SU-DHL-6 (cell line): ENCODE measurements around the gene ICAM4.
A peak's percentile ranks its signal among the peaks of the same experiment; 100 is the strongest.

Source experiments
- H2AFZ ChIP-seq: fragments of 200-600 bp; sonication (generic); 2 replicates; pipeline ENCODE4 v1.6.1; 2014; ENCODE audit warnings: low read depth, mild to moderate bottlenecking, moderate library complexity, mixed read lengths, antibody characterized with exemption, low read length; ENCODE audit not compliant: severe bottlenecking
- H3F3A ChIP-seq: fragments of 200-600 bp; shearing (Covaris generic); 2 replicates; pipeline ENCODE4 v1.6.0; 2016; ENCODE audit warnings: antibody characterized with exemption, mild to moderate bottlenecking; ENCODE audit not compliant: insufficient read depth
- H3K27ac ChIP-seq: fragments of 200-600 bp; sonication (generic); 2 replicates; pipeline ENCODE4 v1.5.1; 2016; ENCODE audit warnings: low read depth, mild to moderate bottlenecking, low read length, moderate library complexity, mixed read lengths
- H3K27me3 ChIP-seq: fragments of 200-600 bp; sonication (generic), shearing (Covaris generic); 2 replicates; pipeline ENCODE4 v1.6.0; 2014; ENCODE audit warnings: mild to moderate bottlenecking, low read length
- H3K36me3 ChIP-seq: fragments of 200-600 bp; sonication (generic); 2 replicates; pipeline ENCODE4 v1.6.1; 2014; ENCODE audit warnings: mild to moderate bottlenecking, low read length, mixed read lengths
- H3K4me2 ChIP-seq: fragments of 300-600, 200-600 bp; shearing (Covaris generic), sonication (generic); 2 replicates; pipeline ENCODE4 v1.6.0; 2014; ENCODE audit warnings: low read length, low read depth, mild to moderate bottlenecking; ENCODE audit not compliant: poor library complexity, severe bottlenecking
- H3K4me3 ChIP-seq: fragments of 200-600 bp; sonication (generic); 2 replicates; pipeline ENCODE4 v1.5.1; 2014; ENCODE audit warnings: antibody characterized with exemption, low read length, mild to moderate bottlenecking, mixed read lengths; ENCODE audit not compliant: insufficient read depth, poor library complexity, severe bottlenecking
- H3K79me2 ChIP-seq: fragments of 200-600 bp; sonication (generic); 2 replicates; pipeline ENCODE4 v1.6.1; 2014; ENCODE audit warnings: mild to moderate bottlenecking, low read length, moderate library complexity; ENCODE audit not compliant: insufficient read depth
- H3K9ac ChIP-seq: fragments of 200-600 bp; sonication (generic); 2 replicates; pipeline ENCODE4 v1.7.0; 2014; ENCODE audit warnings: mild to moderate bottlenecking, low read length
- H3K9me2 ChIP-seq: fragments of 200-600 bp; sonication (generic); replicated peaks from 2 replicates; pipeline ENCODE4 v1.6.1; 2014; ENCODE audit warnings: low read length; ENCODE audit not compliant: insufficient read depth
- H3K9me3 ChIP-seq: fragments of 200-600 bp; sonication (generic); 2 replicates; pipeline ENCODE4 v1.6.1; 2014; ENCODE audit warnings: low read length, mixed read lengths; ENCODE audit not compliant: insufficient read depth
- H4K20me1 ChIP-seq: fragments of 200-600 bp; sonication (generic); 2 replicates; pipeline ENCODE4 v1.6.1; 2014; ENCODE audit warnings: low read depth, mild to moderate bottlenecking, antibody characterized with exemption, low read length, moderate library complexity, mixed read lengths
- CTCF ChIP-seq: fragments of 200-600 bp; sonication (generic); IDR thresholded peaks from one replicate; pipeline ENCODE4 v1.5.1; 2017; ENCODE audit warnings: antibody characterized with exemption, mild to moderate bottlenecking, low read length, moderate library complexity; ENCODE audit not compliant: insufficient read depth, poor library complexity, severe bottlenecking
- EZH2phosphoT487 ChIP-seq: fragments of 200-600 bp; sonication (generic), shearing (Covaris generic); conservative IDR thresholded peaks from 2 replicates; pipeline ENCODE4 v1.6.1; 2018; ENCODE audit warnings: mild to moderate bottlenecking, antibody characterized with exemption, low read length, moderate library complexity, mixed read lengths

Gene ICAM4

DNA sequence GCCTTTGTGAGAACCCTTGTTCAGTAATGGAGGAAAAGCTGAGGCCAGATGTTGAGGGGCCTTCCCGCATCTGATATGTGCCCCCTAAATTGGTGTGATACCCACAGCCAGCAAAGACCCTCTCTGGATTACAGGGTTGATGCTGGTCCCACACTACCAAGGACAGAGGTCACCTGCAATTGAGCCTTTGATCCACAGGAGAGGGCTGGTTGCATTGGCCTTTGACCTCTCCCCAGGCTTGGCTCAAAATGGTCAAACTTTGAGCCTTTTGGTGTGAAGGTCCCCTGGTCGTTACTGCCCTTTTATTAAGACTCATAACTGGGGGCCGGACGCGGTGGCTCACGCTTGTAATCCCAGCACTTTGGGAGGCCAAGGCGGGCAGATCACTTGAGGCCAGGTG lies 43.1 kb upstream of the ICAM4 start:
- no peak for TF ChIP-seq CTCF
- no peak for TF ChIP-seq EZH2phosphoT487
- peak overlapping the region; percentile 53 for H3K4me2 ChIP-seq

GRCh38 chr19:10245189-10245939 lies 41.4 kb upstream of the ICAM4 start:
- Histone ChIP-seq H3K4me3 (no peak overlapping the region), H3K79me2 (no peaks in the 10 kb centered on the region), H3K27ac (peak overlapping the region; percentile 100), H3K27me3 (no peaks in the 10 kb centered on the region), H4K20me1 (no peaks in the 10 kb centered on the region), H3K36me3 (no peaks in the 10 kb centered on the region), H3F3A (peaks cover 78% of the 10 kb centered on the region), H3K9ac (peak overlapping the region; percentile 58), H3K9me3 (peaks cover 3% of the 10 kb centered on the region; the same call in 1 of the 2 replicates), H2AFZ (no peak overlapping the region), H3K4me2 (peak overlapping the region; percentile 41), H3K9me2 (no peaks in the 10 kb centered on the region)
- no peak for TF ChIP-seq CTCF
- no peak for TF ChIP-seq EZH2phosphoT487

More for the DNA sequence above, 43.1 kb upstream of the ICAM4 start:
- peak overlapping the region; percentile 58 for H3K9ac ChIP-seq
- no peaks in the 10 kb centered on the region for H3K27me3 ChIP-seq
- H2AFZ ChIP-seq, result no peak overlapping the region
- peaks cover 7% of the 10 kb centered on the region; the same call in 1 of the 2 replicates for H3K9me3 ChIP-seq
- H3K9me2 ChIP-seq, result no peaks in the 10 kb centered on the region
- peaks cover 91% of the 10 kb centered on the region for H3F3A ChIP-seq
- no peaks in the 10 kb centered on the region for H3K79me2 ChIP-seq
- H3K36me3 ChIP-seq, result no peaks in the 10 kb centered on the region
- no peaks in the 10 kb centered on the region for H4K20me1 ChIP-seq
- H3K4me3 ChIP-seq, result no peak overlapping the region
- peak overlapping the region; percentile 100 for H3K27ac ChIP-seq

DNA sequence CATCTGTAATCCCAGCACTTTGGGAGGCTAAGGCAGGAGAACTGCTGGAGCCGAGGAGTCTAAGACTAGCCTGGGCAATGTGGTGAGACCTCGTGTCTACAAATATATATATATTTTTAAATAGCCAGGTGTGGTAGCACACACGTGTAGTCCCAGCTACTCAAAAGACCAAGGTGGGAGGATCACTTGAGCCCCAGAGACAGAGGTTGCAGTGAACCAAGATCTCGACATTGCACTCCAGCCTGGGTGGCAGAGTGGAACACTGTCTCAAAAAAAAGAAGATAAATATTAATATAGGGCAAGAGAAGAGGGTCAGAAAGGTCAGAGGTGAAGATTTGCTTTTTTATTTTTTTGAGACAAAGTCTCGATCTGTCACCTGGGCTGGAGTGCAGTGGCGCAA lies 40.2 kb upstream of the ICAM4 start:
- H3K4me3 ChIP-seq, result no peak overlapping the region
- no peaks in the 10 kb centered on the region for H3K79me2 ChIP-seq
- peak overlapping the region; percentile 41 for H3K4me2 ChIP-seq
- no peaks in the 10 kb centered on the region for H3K9me2 ChIP-seq
- TF ChIP-seq EZH2phosphoT487 (no peak), CTCF (no peak)
- peaks cover 73% of the 10 kb centered on the region for H3F3A ChIP-seq
- no peaks in the 10 kb centered on the region for H3K9me3 ChIP-seq
- H3K9ac ChIP-seq, result peak overlapping the region; percentile 58
- H4K20me1 ChIP-seq, result no peaks in the 10 kb centered on the region
- H3K27me3 ChIP-seq, result no peaks in the 10 kb centered on the region
- H3K27ac ChIP-seq, result peak overlapping the region; percentile 100
- no peak overlapping the region for H2AFZ ChIP-seq
- no peaks in the 10 kb centered on the region for H3K36me3 ChIP-seq
